DND-41 (cell line): ENCODE measurements around the gene NXPE1.

Experiments
- CTCF ChIP-seq: IDR thresholded peaks from 2 replicates; pipeline ENCODE4 v1.5.1; 2012; ENCODE audit warnings: borderline replicate concordance, low read length, moderate library complexity, mild to moderate bottlenecking; ENCODE audit not compliant: poor library complexity, severe bottlenecking; ENCODE audit errors: extremely low read depth
- EZH2 ChIP-seq: IDR thresholded peaks from 3 replicates; pipeline ENCODE4 v1.6.1; 2012; ENCODE audit warnings: borderline replicate concordance, low read depth, mild to moderate bottlenecking, moderate library complexity, low read length, inconsistent platforms; ENCODE audit not compliant: severe bottlenecking

- TF ChIP-seq CTCF (no peak), EZH2 (no peak)
Observed at GRCh38 chr11:114604886-114605285, 45.2 kb upstream of the NXPE1 start.
